ENCODE data around the gene UBE2D1.

GRCh38 chr10:58360412-58361004, 25.7 kb downstream of the UBE2D1 start:
- no peak for TF ChIP-seq CTCF (IDR thresholded peaks at IDR 0.05)
- TF ChIP-seq POLR2AphosphoS5 (IDR thresholded peaks at IDR 0.05), result no peak
- no peak for TF ChIP-seq POLR2A (IDR thresholded peaks at IDR 0.05)

All from prostate gland (tissue), 2 donors.